GF-D8 (cell line): ENCODE measurements around the gene SPOUT1.
"Not testable (repeated sequence)": the region's sequence is repeated elsewhere in the genome, so short reads cannot be mapped to it uniquely, and the experiment has no call there.

Experiments used
- DNase-seq: peaks from one replicate; lab custom pipeline; 2025; lab: John Stamatoyannopoulos, UW

SPOUT1 gene

DNA sequence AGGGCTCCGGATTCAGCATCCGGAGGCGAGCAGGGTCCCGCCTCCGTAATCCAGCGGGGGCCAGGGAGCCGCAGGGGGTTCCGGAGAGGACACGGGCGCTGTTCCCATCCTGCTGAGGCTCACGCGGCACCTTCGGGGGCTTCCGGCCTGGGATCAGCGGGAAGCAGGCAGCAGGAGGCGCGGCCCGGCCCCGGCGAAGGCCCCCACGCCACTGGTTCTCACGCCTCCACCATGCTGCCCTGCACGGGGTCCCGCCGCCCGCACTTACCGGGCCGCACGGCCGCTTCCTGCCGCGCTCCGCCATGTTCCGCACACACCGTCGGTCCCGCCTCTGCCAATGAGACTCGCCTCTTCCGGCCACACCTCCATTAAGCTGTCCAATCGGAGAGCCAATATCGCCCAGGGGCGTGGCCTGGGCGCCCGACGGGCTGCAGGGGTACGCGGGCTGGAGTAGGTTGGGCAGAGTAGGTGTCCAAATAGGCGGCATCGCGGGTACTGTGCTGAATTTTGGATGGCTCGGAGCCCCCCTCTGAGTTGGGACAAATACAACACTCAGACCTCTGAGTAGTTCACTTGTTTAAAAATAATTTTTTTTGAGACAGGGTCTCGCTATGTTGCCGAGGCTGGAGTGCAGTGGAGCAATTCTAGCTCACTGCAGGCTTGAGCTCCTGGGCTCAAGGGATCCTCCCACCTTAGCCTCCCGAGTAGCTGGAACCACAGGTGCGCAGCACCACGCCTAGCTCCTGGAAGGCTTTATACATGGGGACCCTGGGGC, at the start of gene SPOUT1:
Gene SPOUT1 (minus strand): TSS at position 318 of the 775 bp plus-strand sequence. CDS start 14 bp downstream, at position 304.
- peak; percentile 81 for DNase-seq

GRCh38 chr9:128877852-128878251, 48.3 kb upstream of the SPOUT1 start:
- no peak for DNase-seq

- DNase-seq: not testable (repeated sequence)
These were observed 41.3 kb upstream of the SPOUT1 start for GRCh38 chr9:128870941-128871265.

DNA sequence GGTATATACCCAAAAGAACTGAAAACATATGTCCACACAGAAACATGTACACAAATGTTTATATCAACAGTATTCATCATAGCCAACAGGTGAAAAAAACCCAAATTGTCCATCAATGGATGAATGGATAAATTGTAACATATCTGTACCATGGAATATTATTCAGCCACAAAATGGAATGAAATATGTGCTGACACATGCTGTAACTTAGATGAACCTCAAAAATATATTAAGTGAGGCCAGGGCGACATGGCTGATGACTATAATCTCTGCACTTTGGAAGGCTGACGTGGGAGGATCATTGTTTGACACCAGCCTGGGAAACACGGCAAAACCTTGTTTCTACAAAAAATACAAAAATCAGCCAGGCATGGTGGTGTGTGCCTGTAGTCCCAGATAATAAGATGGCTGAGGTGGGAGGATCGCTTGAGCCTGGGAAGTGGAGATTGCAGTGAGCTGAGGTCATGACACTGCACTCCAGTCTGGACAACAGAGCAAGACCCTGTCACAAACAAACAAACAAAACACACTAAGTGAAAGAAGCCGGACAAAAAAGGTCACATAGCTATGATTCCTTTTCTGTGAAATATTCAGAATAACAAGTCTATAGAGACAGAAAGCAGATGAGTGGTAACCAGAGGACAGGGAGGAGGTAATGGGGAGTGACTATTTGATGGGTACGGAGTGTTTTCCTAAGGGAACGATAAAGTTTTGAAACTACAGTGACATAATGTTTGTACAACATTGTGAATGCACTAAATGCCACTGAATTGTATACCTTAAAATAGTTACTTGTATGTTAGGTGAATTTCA, 40.7 kb upstream of the SPOUT1 start:
- no peak for DNase-seq

- peak; percentile 22 for DNase-seq
These were observed 34.1 kb upstream of the SPOUT1 start for GRCh38 chr9:128863647-128864046.

- no peak for DNase-seq
These were observed 32.8 kb upstream of the SPOUT1 start for GRCh38 chr9:128862401-128862851.

DNA sequence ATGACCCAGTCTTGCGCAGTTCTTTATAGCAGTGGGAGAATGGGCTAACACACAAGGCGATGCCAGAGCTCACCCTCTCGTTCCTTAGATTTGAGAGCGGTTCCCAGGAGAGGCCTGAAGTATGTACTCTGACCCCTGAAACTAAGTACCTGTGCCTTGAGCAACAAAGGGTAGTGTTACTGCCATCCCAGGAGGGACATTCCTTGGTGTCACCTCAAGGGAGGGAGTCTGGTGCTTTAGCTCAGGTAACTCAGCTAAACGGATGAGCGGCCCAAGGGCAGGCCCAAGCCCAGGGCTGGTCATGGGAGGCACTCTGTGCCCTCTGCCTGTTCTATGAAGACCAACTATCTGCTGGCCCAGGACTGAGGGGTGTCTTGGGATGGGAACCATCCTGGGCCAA, 31.9 kb upstream of the SPOUT1 start:
- no peak for DNase-seq

DNA sequence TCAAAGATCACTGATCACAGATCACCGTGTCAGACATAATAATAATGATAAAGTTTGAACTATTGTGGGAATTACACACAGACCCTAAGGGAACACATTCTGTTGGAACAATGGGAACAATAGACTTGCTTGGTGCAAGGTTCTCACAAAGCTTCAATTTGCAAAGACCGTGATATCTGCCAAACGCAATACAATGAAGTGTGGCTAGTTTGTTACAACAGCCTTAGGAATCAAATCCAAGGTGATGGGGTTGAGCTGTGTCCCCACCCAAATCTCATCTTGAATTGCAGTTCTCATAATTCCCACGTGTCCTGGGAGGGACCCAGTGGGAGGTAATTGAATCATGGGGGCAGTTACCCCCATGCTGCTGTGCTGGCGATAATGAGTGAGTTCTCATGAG, 31.3 kb upstream of the SPOUT1 start:
- DNase-seq: no peak

DNA sequence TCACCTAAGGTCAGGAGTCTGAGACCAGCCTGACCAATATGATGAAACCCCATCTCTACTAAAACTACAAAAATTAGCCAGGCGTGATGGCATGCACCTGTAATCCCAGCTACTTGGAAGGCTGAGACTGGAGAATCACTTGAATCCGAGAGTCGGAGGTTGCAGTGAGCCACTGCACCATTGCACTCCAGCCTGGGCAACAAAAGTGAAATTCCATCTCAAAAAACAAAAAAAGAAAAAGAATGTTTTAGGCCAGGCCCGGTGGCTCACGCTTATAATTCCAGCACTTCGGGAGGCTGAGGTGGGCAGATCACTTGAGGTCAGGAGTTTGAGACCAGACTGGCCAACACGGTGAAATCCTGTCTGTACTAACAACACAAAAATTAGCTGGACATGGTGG, 28.9 kb upstream of the SPOUT1 start:
- DNase-seq: not testable (repeated sequence)

GRCh38 chr9:128854454-128854853, 24.9 kb upstream of the SPOUT1 start:
- DNase-seq: not testable (repeated sequence)

GRCh38 chr9:128852646-128853045, 23.1 kb upstream of the SPOUT1 start:
- DNase-seq: not testable (repeated sequence)

DNA sequence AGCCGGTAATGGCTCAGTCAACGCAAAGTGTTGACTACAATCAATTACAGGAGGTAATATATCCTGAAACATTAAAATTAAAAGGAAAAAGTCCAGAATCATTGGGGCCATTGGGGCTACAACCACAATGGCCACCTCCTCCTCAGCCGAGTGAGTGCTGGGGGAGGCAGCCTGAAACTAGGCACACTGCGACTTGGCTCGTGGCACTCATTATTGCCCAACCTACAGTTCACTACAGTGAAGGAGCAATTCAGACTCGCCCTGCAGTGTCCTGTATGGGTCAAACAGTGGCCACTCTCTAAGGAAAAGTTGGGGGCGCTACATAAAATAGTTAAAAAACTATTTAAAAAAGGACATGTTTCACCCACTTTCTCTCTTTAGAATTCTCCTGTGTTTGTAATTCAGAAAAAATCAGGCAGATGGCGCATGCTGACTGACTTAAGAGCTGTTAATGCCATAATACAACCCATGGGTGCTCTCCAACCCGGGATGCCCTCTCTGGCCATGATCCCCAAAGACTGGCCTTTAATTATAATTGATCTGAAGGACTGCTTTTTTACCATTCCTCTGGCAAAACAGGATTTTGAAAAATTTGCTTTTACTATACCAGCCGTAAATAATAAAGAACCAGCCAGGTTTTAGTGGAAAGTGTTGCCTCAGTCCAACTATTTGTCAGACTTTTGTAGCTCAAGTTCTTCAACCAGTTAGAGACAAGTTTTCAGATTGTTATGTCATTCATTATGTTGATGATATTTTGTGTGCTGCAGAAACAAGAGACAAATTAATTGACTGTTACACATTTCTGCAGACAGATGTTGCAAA, 22.4 kb upstream of the SPOUT1 start:
- peak; percentile 13 for DNase-seq

- DNase-seq: not testable (repeated sequence)
These were observed 21.4 kb upstream of the SPOUT1 start for GRCh38 chr9:128851024-128851423.

GRCh38 chr9:128847803-128848202, 18.2 kb upstream of the SPOUT1 start:
- no peak for DNase-seq

DNA sequence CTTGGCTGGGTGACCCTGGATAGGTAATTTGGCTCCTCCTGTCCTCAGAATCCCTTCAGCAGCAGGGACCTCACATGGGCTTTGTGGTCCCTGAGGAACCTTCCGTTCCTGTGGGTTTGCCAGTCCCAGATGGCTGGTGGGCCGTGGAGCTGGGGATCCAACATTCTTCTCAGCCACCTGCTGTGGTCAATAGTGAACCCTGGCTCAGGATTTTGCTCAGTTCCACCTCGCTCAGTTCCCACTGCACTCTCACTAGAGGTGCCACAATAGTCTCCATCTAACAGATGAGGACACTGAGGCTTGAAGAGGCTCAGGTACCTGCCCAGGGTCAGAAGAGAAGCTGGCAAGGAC, 17.1 kb upstream of the SPOUT1 start:
- DNase-seq: no peak

GRCh38 chr9:128845186-128845931, 15.8 kb upstream of the SPOUT1 start:
- no peak for DNase-seq

DNA sequence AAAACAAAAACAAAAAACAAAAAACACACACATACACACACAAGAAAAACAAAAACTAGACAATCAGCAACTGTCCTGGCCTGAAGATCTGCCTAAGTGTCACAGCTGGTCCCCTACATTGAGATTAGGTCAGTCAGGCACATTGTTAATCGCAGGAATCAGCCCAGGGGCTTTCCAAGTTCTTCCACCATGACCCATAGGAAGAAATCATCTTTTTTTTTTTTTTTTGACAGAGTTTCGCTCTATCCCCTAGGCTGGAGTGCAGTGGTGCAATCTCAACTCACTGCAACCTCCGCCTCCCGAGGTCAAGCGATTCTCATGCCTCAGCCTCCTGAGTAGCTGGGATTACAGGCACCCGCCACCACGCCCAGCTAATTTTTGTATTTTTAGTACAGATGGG, 13.6 kb upstream of the SPOUT1 start:
- DNase-seq: not testable (repeated sequence)

DNA sequence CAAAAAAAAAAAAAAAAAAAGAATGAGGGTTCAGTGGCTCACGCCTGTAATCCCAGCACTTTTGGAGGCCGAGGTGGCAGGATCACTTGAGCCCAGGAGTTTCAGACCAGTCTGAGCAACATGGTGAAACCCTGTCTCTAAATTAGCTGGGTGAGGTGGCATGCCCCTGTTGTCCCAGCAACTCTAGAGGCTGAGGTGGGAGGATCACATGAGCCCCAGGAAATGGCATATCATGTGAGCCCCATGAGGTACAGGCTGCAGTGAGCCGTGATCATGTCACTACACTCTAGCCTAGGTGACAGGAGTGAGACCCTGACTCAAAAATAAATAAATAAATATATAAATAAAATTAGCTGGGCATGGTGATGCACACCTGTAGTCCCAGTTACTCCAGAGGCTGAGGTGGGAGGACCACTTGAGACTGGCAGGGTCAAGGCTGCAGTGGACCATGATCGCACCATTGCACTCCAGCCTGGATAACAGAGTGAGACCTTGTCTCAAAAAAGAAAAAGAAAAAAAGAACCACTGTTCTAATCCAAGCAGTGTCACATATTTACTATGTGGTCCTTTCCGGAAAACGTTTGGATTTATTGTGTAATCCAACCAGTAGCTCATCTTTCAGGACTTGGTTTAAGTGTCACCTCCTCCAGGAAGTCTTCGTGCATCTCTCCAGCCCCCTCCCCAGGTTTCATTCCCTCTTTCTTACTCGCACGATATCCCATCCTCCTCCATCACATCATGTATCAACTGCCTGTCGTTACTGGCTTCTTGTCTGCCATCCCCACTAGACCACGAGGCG, 12.3 kb upstream of the SPOUT1 start:
- DNase-seq: no peak

GRCh38 chr9:128840524-128840923, 10.9 kb upstream of the SPOUT1 start:
- DNase-seq: no peak

DNA sequence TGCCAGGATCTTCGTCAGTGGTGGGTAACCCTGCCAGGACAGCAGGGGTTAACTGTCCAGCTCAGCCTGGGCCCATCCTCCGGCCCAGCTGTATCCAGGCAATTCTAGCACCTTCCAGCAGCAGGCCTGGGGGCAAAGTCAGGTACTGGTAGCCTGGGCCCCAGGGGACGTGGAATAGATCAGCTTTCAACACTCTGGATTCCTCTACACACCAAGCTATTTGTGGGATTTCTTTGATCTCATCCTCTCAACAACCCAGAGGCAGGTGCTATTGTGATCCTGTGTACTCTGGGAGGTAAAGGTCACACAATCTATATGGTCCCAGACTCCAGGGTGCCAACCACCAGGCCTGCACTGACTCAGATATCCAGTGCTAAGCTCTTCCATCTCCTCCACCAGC, 8.7 kb upstream of the SPOUT1 start:
- no peak for DNase-seq
